ENCODE measurements around the gene CELSR3. TPM values are rescaled to one million over a fixed set of nuclear protein-coding genes. Genes with fewer than 3 reads are reported as not detected.
A peak's percentile ranks its signal among the peaks of the same experiment; 100 is the strongest.

Gene CELSR3
- total RNA-seq, 1 donor from 2014 or later: 1.2 TPM

GRCh38 chr3:48664929-48665328 is 2.2 kb upstream of the CELSR3 start:
- no peak for ATAC-seq
- TF ChIP-seq CTCF (IDR thresholded peaks at IDR 0.05): no peak
- no peak for DNase-seq
- H3K36me3 ChIP-seq: no peaks in the 10 kb centered on the region
- no peak overlapping the region for H3K4me3 ChIP-seq
- peaks cover 19% of the 10 kb centered on the region for H3K4me1 ChIP-seq
- no peak overlapping the region for H3K27ac ChIP-seq
- intact Hi-C loops (cut with DNase I): no loop called here
- H3K27me3 ChIP-seq: peaks cover 31% of the 10 kb centered on the region
- no peaks in the 10 kb centered on the region for H3K9me3 ChIP-seq

GRCh38 chr3:48664313-48664644 is 1.6 kb upstream of the CELSR3 start:
- TF ChIP-seq CTCF (IDR thresholded peaks at IDR 0.05): no peak
- Histone ChIP-seq H3K9me3 (no peaks in the 10 kb centered on the region), H3K4me1 (peaks cover 19% of the 10 kb centered on the region), H3K36me3 (no peaks in the 10 kb centered on the region), H3K27ac (no peak overlapping the region), H3K27me3 (peaks cover 31% of the 10 kb centered on the region), H3K4me3 (no peak overlapping the region)
- DNase-seq (no peak), ATAC-seq (no peak)
- intact Hi-C loops (cut with DNase I): no loop called here

- peak overlapping the region; percentile 61 for H3K4me3 ChIP-seq
- H3K4me1 ChIP-seq: peaks cover 19% of the 10 kb centered on the region
- intact Hi-C loops (cut with DNase I): no loop called here
- DNase-seq (peak; percentile 93), ATAC-seq (peak; percentile 90)
- peak overlapping the region; percentile 66 for H3K27ac ChIP-seq
- H3K27me3 ChIP-seq: peaks cover 31% of the 10 kb centered on the region
- H3K9me3 ChIP-seq: no peaks in the 10 kb centered on the region
- peak; percentile 61 for TF ChIP-seq CTCF (IDR thresholded peaks at IDR 0.05)
- no peaks in the 10 kb centered on the region for H3K36me3 ChIP-seq
Observed at GRCh38 chr3:48663489-48664312, 1.0 kb upstream of the CELSR3 start.

GRCh38 chr3:48662145-48662752 is 437 bp downstream of the CELSR3 start:
- Histone ChIP-seq H3K9me3 (no peaks in the 10 kb centered on the region), H3K27me3 (peaks cover 31% of the 10 kb centered on the region), H3K27ac (no peak overlapping the region), H3K4me3 (no peak overlapping the region), H3K4me1 (peaks cover 19% of the 10 kb centered on the region), H3K36me3 (no peaks in the 10 kb centered on the region)
- TF ChIP-seq CTCF (IDR thresholded peaks at IDR 0.05): no peak
- intact Hi-C loops (cut with DNase I): no loop called here
- ATAC-seq: no peak
- no peak for DNase-seq

- intact Hi-C loops (cut with DNase I): no loop called here
- DNase-seq (peak; percentile 83), ATAC-seq (peak; percentile 61)
- Histone ChIP-seq H3K27ac (no peak overlapping the region), H3K4me3 (peak overlapping the region; percentile 35), H3K27me3 (peaks cover 31% of the 10 kb centered on the region), H3K4me1 (peaks cover 23% of the 10 kb centered on the region), H3K9me3 (no peaks in the 10 kb centered on the region), H3K36me3 (no peaks in the 10 kb centered on the region)
- TF ChIP-seq CTCF (IDR thresholded peaks at IDR 0.05): no peak
Observed at GRCh38 chr3:48661501-48662144, 1.1 kb downstream of the CELSR3 start.
